ENCODE results near the gene NRF1.

Gene NRF1

DNA sequence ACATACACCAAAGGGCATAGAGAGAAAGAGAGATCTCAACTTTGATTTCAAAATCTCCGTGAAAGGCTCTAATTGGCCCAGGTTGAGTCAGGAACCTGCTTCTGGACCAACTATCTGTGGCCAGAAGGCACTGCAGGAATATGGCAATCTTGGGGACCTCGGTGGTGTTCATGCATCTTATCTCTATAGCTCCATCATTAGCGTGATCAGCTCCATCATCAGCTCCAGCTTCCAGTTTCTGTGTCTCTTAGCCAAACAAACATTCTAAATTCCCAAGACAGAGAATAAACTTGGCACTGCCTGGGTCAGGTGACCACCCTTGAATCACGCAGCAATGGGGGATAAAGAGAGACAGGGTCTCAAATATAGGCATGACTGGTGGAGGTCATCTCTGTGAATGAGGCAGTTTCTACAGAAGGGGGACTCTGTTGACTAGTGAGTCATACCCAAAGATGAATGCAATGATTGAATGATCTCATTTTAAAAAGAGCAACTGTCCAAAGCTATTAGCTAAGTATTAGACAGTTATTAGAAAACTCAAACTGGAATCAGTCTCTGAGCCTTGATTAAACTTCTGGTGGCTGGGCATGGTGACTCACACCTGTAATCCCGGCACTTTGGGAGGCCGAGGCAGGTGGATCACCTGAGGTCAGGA lies 5.4 kb upstream of the NRF1 start:
- DNase-seq = no peak
- intact Hi-C loops (cut with DNase I) = no loop called here

GRCh38 chr7:129606803-129607202 lies 4.7 kb upstream of the NRF1 start:
- intact Hi-C loops (cut with DNase I) = no loop called here
- no peak for DNase-seq

GRCh38 chr7:129607471-129608120 lies 3.9 kb upstream of the NRF1 start:
- intact Hi-C loops (cut with DNase I) = no loop called here
- peak in 1 of 10 donors; percentile 13 for DNase-seq

GRCh38 chr7:129609666-129610065 lies 1.9 kb upstream of the NRF1 start:
- no peak for DNase-seq
- intact Hi-C loops (cut with DNase I) = loop anchor here (10.0 kb wide), 1 partner anchor 385 kb away; the partner anchor contains the start of gene AHCYL2

GRCh38 chr7:129610709-129611245 lies 743 bp upstream of the NRF1 start:
- peak in 1 of 10 donors; percentile 51 for DNase-seq
- intact Hi-C loops (cut with DNase I) = loop anchor here (10.0 kb wide), 1 partner anchor 386 kb away; the partner anchor contains the start of gene AHCYL2

DNA sequence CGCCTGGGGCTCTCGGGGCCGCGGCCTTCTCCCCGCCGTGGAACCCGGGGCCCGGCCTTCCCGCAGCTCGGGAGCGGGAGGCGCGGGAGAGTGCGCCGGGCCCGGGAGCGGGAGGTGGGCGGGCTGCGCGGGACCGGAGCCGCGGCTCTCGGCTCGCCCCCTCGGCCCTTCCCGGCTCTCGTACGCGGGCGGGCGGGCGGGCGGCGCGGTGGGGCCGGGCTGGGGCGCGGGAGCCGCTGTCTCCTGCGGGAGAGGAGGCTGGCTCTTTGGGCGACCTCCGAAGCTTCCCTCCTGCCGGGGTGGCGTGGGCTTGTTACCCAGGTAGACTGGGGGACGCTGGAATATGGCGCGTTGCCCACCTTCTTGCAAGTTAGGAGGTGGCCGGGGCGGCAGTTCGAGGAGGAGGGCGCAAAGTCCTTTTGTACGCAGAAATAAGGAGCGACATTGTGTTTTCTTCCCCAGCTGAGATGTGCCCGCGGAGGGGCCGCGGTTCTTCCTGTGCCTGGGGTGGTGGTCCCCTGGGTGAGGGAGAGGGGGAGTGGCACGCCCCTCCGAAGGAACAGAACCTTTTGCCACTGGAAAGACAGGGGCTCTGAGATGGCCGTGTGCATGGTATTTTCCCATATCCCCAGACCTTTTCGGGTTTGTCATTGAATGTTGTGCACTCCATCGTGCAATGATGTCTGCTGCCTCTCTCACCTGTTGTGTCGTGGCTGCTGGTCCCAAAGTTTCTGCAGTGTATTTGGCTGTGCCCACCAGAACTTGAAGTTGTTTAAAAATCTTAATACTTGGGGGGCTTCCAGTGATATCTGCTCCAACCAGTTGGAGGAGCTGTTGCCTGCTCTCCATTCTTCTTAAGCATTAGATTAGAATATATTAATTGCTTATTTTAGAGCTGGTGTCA lies 844 bp downstream of the NRF1 start:
- peak; percentile 14 to 91 (median 37) for DNase-seq
- intact Hi-C loops (cut with DNase I) = loop anchor here (2.0 to 10.0 kb wide), 2 partner anchors 22 to 388 kb away; partner anchors contain the start of gene AHCYL2

- intact Hi-C loops (cut with DNase I) = loop anchor here (2.0 to 10.0 kb wide), 2 partner anchors 22 to 388 kb away; partner anchors contain the start of gene AHCYL2
- DNase-seq = no peak
Observed at GRCh38 chr7:129613016-129613337, 1.5 kb downstream of the NRF1 start.

GRCh38 chr7:129615018-129615417 lies 3.5 kb downstream of the NRF1 start:
- intact Hi-C loops (cut with DNase I) = loop anchor here (10.0 kb wide), 1 partner anchor 390 kb away; the partner anchor contains the start of gene AHCYL2
- no peak for DNase-seq

DNA sequence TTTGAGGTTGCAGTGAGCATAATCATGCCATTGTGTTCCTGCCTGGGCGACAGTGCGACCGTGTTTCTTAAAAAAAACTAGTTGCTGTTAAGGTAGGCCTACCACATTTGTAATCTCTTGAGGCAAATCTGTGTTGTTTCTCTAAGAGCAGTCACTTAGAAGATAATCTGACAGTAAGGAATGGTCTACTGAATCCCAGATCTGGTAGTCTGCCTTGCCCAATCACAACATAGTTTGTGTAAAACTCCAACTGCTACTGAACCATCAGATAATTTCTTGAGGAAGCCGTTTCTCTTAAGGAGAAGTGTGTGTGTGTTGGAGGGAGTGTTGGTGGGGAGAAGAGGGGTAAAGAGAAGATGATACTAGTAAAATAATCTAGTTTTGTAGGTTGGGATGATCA lies 5.0 kb downstream of the NRF1 start:
- DNase-seq = no peak
- intact Hi-C loops (cut with DNase I) = loop anchor here (10.0 kb wide), 1 partner anchor 392 kb away; the partner anchor contains the start of gene AHCYL2

DNA sequence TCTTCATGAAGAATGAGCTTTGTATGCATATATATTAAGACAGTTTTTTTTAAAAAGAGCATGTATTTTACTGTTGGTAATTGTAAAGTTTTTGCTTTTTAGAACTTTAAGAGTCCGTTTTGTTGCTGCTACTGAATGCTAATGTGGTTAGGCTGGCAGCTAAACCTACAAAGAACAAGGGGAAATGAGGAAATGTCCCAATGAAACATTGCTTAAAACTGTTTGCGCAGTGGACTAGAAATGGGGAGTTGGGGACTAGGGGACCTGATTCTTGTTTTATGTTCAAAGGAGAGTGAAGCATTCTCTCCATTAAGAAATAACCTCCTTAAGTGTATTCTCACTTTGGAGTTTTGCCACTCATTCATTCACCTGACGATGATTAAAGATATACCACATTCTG lies 5.7 kb downstream of the NRF1 start:
- DNase-seq = no peak
- intact Hi-C loops (cut with DNase I) = loop anchor here (10.0 kb wide), 1 partner anchor 392 kb away; the partner anchor contains the start of gene AHCYL2

DNA sequence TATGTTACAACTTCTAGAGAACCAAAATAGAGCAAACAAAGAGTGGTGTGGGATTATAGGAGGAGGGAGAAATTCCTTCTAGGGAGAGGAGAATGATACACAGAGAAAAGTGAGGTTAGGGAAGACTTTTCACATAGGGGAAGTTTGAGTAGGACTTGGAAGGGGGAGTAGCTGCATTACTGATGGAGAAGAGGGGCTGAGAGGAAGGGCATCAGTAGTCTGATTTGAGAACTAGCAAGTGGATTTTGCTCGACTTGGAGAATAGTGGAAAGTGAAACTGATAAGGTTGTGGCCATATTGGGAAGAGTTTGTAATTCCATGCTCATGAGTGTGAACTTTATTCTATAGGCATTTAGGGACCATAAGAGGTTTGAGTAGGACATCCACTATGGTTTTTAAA lies 6.1 kb downstream of the NRF1 start:
- DNase-seq = no peak
- intact Hi-C loops (cut with DNase I) = loop anchor here (10.0 kb wide), 1 partner anchor 393 kb away; the partner anchor contains the start of gene AHCYL2

- intact Hi-C loops (cut with DNase I) = no loop called here
- no peak for DNase-seq
Observed at GRCh38 chr7:129626896-129627295, 15.4 kb downstream of the NRF1 start.

GRCh38 chr7:129630341-129630740 lies 18.8 kb downstream of the NRF1 start:
- no peak for DNase-seq
- intact Hi-C loops (cut with DNase I) = loop anchor here (10.0 kb wide), 1 partner anchor 126 kb away; the partner anchor contains the start of gene SMKR1

GRCh38 chr7:129634361-129635034 lies 23.0 kb downstream of the NRF1 start:
- DNase-seq = no peak
- intact Hi-C loops (cut with DNase I) = loop anchor here (2.0 to 10.0 kb wide), 2 partner anchors 22 to 130 kb away; partner anchors contain the start of gene SMKR1

- intact Hi-C loops (cut with DNase I) = loop anchor here (2.0 to 10.0 kb wide), 2 partner anchors 23 to 131 kb away; partner anchors contain the start of gene SMKR1
- DNase-seq = peak; percentile 40 to 96 (median 70)
Observed at GRCh38 chr7:129635300-129636029, 23.9 kb downstream of the NRF1 start.

DNA sequence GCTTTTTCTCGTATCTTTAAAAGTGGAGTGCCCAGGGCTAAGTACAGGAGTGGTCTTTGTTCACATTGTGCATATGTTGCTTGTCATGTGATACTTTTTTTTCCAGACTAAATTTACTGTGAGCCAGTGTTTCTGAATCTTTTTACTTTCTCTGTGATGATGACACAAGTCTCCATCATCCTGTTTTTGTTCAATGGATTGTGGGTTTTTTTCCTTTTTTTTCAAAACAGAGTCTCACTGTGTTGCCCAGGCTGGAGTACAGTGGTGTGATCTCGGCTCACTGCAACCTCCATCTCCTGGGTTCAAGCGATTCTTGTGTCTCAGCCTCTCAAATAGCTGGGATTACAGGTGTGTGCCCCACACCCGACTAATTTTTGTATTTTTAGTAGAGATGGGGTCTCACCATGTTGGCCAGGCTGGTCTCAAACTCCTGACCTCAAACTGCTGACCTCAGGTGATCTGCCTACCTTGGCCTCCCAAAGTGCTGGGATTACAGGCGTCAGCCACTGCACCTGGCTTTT lies 24.6 kb downstream of the NRF1 start:
- DNase-seq = peak in 1 of 10 donors; percentile 18
- intact Hi-C loops (cut with DNase I) = loop anchor here (10.0 kb wide), 1 partner anchor 131 kb away; the partner anchor contains the start of gene SMKR1

GRCh38 chr7:129636641-129637040 lies 25.1 kb downstream of the NRF1 start:
- intact Hi-C loops (cut with DNase I) = loop anchor here (10.0 kb wide), 1 partner anchor 132 kb away; the partner anchor contains the start of gene SMKR1
- no peak for DNase-seq

DNA sequence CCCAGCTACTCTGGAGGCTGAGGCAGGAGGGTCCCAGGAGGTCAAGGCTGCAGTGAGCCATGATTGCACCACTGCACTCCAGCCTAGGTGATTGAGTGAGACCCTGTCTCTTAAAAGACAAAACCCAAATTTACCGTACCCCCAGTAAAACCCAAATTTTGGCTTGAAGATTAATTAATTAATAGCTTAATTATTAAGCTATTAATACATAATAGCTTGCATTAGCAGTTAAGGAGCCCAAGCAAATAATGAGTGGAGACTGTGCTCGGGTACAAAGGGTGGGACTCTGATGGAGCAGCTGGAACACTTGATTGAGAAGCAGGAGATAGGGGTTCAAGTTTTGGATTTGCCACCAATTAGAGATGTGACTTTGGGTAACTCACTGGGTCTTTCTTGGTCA lies 28.9 kb downstream of the NRF1 start:
- intact Hi-C loops (cut with DNase I) = no loop called here
- no peak for DNase-seq
